ENCODE results near the gene ERBB4. TPM values are rescaled to one million over a fixed set of nuclear protein-coding genes. Genes with fewer than 3 reads are reported as not detected.
A peak's percentile ranks its signal among the peaks of the same experiment; 100 is the strongest.

Gene ERBB4
- total RNA-seq, 1 donor from 2014 or later: 127 TPM

- DNase-seq: no peak
Measured at GRCh38 chr2:211390536-211391188, 1147.9 kb downstream of the ERBB4 start.

- no peak for DNase-seq
Measured at GRCh38 chr2:211387734-211388133, 1150.9 kb downstream of the ERBB4 start.

GRCh38 chr2:211380041-211380440, 1158.6 kb downstream of the ERBB4 start:
- DNase-seq: no peak

GRCh38 chr2:211376410-211376809, 1162.2 kb downstream of the ERBB4 start:
- no peak for DNase-seq

- DNase-seq: no peak
Measured at GRCh38 chr2:211373203-211373602, 1165.4 kb downstream of the ERBB4 start.

- DNase-seq: no peak
Measured at GRCh38 chr2:211371465-211371864, 1167.1 kb downstream of the ERBB4 start.

GRCh38 chr2:211368467-211368866, 1170.1 kb downstream of the ERBB4 start:
- no peak for DNase-seq

GRCh38 chr2:211367711-211368110, 1170.9 kb downstream of the ERBB4 start:
- no peak for DNase-seq

GRCh38 chr2:211367293-211367692, 1171.3 kb downstream of the ERBB4 start:
- DNase-seq: no peak

- no peak for DNase-seq
Measured at GRCh38 chr2:211364911-211365310, 1173.7 kb downstream of the ERBB4 start.

- no peak for DNase-seq
Measured at GRCh38 chr2:211361383-211361782, 1177.2 kb downstream of the ERBB4 start.

- no peak for DNase-seq
Measured at GRCh38 chr2:211359347-211359746, 1179.3 kb downstream of the ERBB4 start.

- no peak for DNase-seq
Measured at GRCh38 chr2:211358504-211358903, 1180.1 kb downstream of the ERBB4 start.

- DNase-seq: no peak
Measured at GRCh38 chr2:211354481-211354880, 1184.1 kb downstream of the ERBB4 start.

- DNase-seq: peak; percentile 1
Measured at GRCh38 chr2:211351987-211352386, 1186.6 kb downstream of the ERBB4 start.

- no peak for DNase-seq
Measured at GRCh38 chr2:211349031-211349430, 1189.6 kb downstream of the ERBB4 start.

- no peak for DNase-seq
Measured at GRCh38 chr2:211347328-211347727, 1191.3 kb downstream of the ERBB4 start.

- DNase-seq: no peak
Measured at GRCh38 chr2:211344289-211344688, 1194.3 kb downstream of the ERBB4 start.

GRCh38 chr2:211333377-211333776, 1205.2 kb downstream of the ERBB4 start:
- no peak for DNase-seq

GRCh38 chr2:211331736-211332135, 1206.9 kb downstream of the ERBB4 start:
- DNase-seq: no peak

- DNase-seq: no peak
Measured at GRCh38 chr2:211329882-211330281, 1208.7 kb downstream of the ERBB4 start.

- no peak for DNase-seq
Measured at GRCh38 chr2:211329421-211329820, 1209.2 kb downstream of the ERBB4 start.

GRCh38 chr2:211328126-211328525, 1210.5 kb downstream of the ERBB4 start:
- DNase-seq: no peak
